Aorta (tissue), 5 donors: ENCODE results near the gene SAP30. TPM values are rescaled to one million over a fixed set of nuclear protein-coding genes. Genes with fewer than 3 reads are reported as not detected.
A peak's percentile ranks its signal among the peaks of the same experiment; 100 is the strongest.

Experiments
- ATAC-seq: fragments of 200-7000 bp; cut with Tn5 transposase; one replicate; pipeline ENCODE4 v1.9.1; 2022; ENCODE audit warnings: moderate library complexity; ENCODE audit not compliant: low FRiP score
- DNase-seq, 2 donors: peaks; one replicate each; pipeline ENCODE4 v3.0.0-alpha.2; 2020
- H3K27ac ChIP-seq, 2 donors: one replicate each; pipeline ENCODE4 v1.5.1; 2013; ENCODE audit warnings: low read length in 2 of 2, mild to moderate bottlenecking in 2 of 2, moderate library complexity in 2 of 2, control low read depth in 1 of 2, inconsistent platforms in 1 of 2, low read depth in 1 of 2
- H3K27me3 ChIP-seq, 2 donors: one replicate each; pipeline ENCODE4 v1.6.1; 2013; ENCODE audit warnings: control low read depth in 1 of 2, low read length in 1 of 2, mild to moderate bottlenecking in 1 of 2, moderate library complexity in 1 of 2; ENCODE audit not compliant: insufficient read depth in 2 of 2, control insufficient read depth in 1 of 2
- H3K36me3 ChIP-seq, 2 donors: one replicate each; pipeline ENCODE4 v1.6.1; 2013; ENCODE audit warnings: control low read depth in 1 of 2, low read length in 1 of 2, mild to moderate bottlenecking in 1 of 2; ENCODE audit not compliant: insufficient read depth in 2 of 2, control insufficient read depth in 1 of 2
- H3K4me1 ChIP-seq, 2 donors: one replicate each; pipeline ENCODE4 v1.6.1; 2013; ENCODE audit warnings: low read length in 2 of 2, control low read depth in 1 of 2, mild to moderate bottlenecking in 1 of 2, moderate library complexity in 1 of 2; ENCODE audit not compliant: insufficient read depth in 2 of 2, control insufficient read depth in 1 of 2
- H3K4me3 ChIP-seq, 2 donors: one replicate each; pipeline ENCODE4 v1.5.1; 2013; ENCODE audit warnings: low read length in 2 of 2, control low read depth in 1 of 2, mild to moderate bottlenecking in 1 of 2
- H3K9me3 ChIP-seq: one replicate; pipeline ENCODE4 v1.6.1; 2013; ENCODE audit warnings: mild to moderate bottlenecking, low read length; ENCODE audit not compliant: control insufficient read depth
- WGBS, 2 donors: extraction: QIAGEN DNeasy Blood & Tissue Kit; methylation state at CpG; one replicate each; pipeline ENCODE4 v1.1.7; 2013; 5-methylcytosine and 5-hydroxymethylcytosine counted together
- intact Hi-C, 2 donors: fragments of 100-400 bp; cut with DNase I; formaldehyde crosslinking; loops; one replicate each; pipeline versions ENCODE4 v1.14.2 to v1.15.0; 2022
- polyA plus RNA-seq, 2 donors: library from polyadenylated mRNA; stranded (reverse); fragments of 200-250 nt; gene quantifications; one replicate each; pipeline ENCODE4 v1.2.3, GENCODE V29; 2013
- total RNA-seq, 2 donors: library from RNA; stranded (reverse); fragmentation: NEBNext Ultra II Directional; extraction: Animal tissue kit (Norgen Biotek cat#: 25700); gene quantifications; one replicate each; pipeline ENCODE4 v1.2.1, GENCODE V29; 2021
- donor health status: healthy with polysubstance abuse.
- donor health status: Bipolar disorder and iron deficiency.
- donor health status: DM: no; HTN: no; CAD: no.
- donor health status: DM: no; HTN: no; CAD: no.
- donor health status: DM: yes; HTN: yes; CAD: no.

Gene SAP30
- total and polyA plus RNA-seq, 4 donors: 19.4 to 34.7 (median 29.6) TPM

- 93 to 95% methylated on average over 4 of the region's 4 CpGs for WGBS, 2 donors
- intact Hi-C loops: loop anchor here in 1 of 2 donors (5.0 kb wide), 1 partner anchor 69 kb away; the partner anchor contains the start of gene HMGB2
- Histone ChIP-seq H3K9me3 (no peaks in the 10 kb centered on the region), H3K4me3 (no peak overlapping the region), H3K27ac (no peak overlapping the region), H3K4me1 (peaks cover 2 to 8% of the 10 kb centered on the region in 2 donors), H3K27me3 (no peaks in the 10 kb centered on the region), H3K36me3 (no peaks in the 10 kb centered on the region)
- ATAC-seq: no peak
- no peak for DNase-seq
Observed at GRCh38 chr4:173401063-173401462, 30.3 kb downstream of the SAP30 start.

- DNase-seq (no peak), ATAC-seq (no peak)
- intact Hi-C loops: loop anchor here in 1 of 2 donors (5.0 kb wide), 1 partner anchor 71 kb away; the partner anchor contains the start of gene HMGB2
- Histone ChIP-seq H3K4me1 (peaks cover 2 to 5% of the 10 kb centered on the region in 2 donors), H3K4me3 (no peak overlapping the region), H3K36me3 (no peaks in the 10 kb centered on the region), H3K27ac (peak overlapping the region; percentile 17 to 74), H3K27me3 (no peaks in the 10 kb centered on the region), H3K9me3 (no peaks in the 10 kb centered on the region)
- WGBS, 2 donors: 45 to 50% methylated on average over 2 of the region's 2 CpGs
Observed at GRCh38 chr4:173403051-173403450, 32.3 kb downstream of the SAP30 start.

- Histone ChIP-seq H3K4me1 (peaks cover 2 to 5% of the 10 kb centered on the region in 2 donors), H3K36me3 (no peaks in the 10 kb centered on the region), H3K9me3 (no peaks in the 10 kb centered on the region), H3K27ac (peak overlapping the region in 1 of 2 donors; percentile 76), H3K4me3 (no peak overlapping the region), H3K27me3 (no peaks in the 10 kb centered on the region)
- 56% methylated on average over 3 of the region's 3 CpGs for WGBS, 2 donors
- intact Hi-C loops: loop anchor here in 1 of 2 donors (5.0 kb wide), 1 partner anchor 72 kb away; the partner anchor contains the start of gene HMGB2
- DNase-seq (no peak), ATAC-seq (no peak)
Observed at GRCh38 chr4:173404296-173404865, 33.6 kb downstream of the SAP30 start.

GRCh38 chr4:173405840-173406606 lies 35.3 kb downstream of the SAP30 start:
- H3K27ac ChIP-seq: no peak overlapping the region
- no peak overlapping the region for H3K4me3 ChIP-seq
- intact Hi-C loops: no loop called here
- no peak for ATAC-seq
- H3K27me3 ChIP-seq: no peaks in the 10 kb centered on the region
- DNase-seq: no peak
- no peaks in the 10 kb centered on the region for H3K9me3 ChIP-seq
- H3K36me3 ChIP-seq: no peaks in the 10 kb centered on the region
- H3K4me1 ChIP-seq: peaks cover 2 to 5% of the 10 kb centered on the region in 2 donors
- 91 to 93% methylated on average over 4 of the region's 4 CpGs for WGBS, 2 donors

- DNase-seq: no peak
Observed at GRCh38 chr4:173410079-173410478, 39.3 kb downstream of the SAP30 start.

GRCh38 chr4:173411106-173411693 lies 40.4 kb downstream of the SAP30 start:
- no peaks in the 10 kb centered on the region for H3K36me3 ChIP-seq
- no peak for ATAC-seq
- no peaks in the 10 kb centered on the region for H3K9me3 ChIP-seq
- no peak overlapping the region for H3K27ac ChIP-seq
- DNase-seq: no peak
- no peak overlapping the region for H3K4me3 ChIP-seq
- no peaks in the 10 kb centered on the region for H3K4me1 ChIP-seq
- no peaks in the 10 kb centered on the region for H3K27me3 ChIP-seq
- intact Hi-C loops: loop anchor here in 1 of 2 donors (5.0 kb wide), 1 partner anchor 34 kb away; no protein-coding TSS in a partner anchor
- 62 to 66% methylated on average over 4 of the region's 4 CpGs for WGBS, 2 donors

More at GRCh38 chr4:173410079-173410478, 39.3 kb downstream of the SAP30 start:
- H3K4me1 ChIP-seq: no peaks in the 10 kb centered on the region
- no peaks in the 10 kb centered on the region for H3K27me3 ChIP-seq
- no peak overlapping the region for H3K27ac ChIP-seq
- WGBS, 2 donors: 43 to 50% methylated on average over 2 of the region's 2 CpGs
- no peaks in the 10 kb centered on the region for H3K9me3 ChIP-seq
- no peak for ATAC-seq
- intact Hi-C loops: loop anchor here in 1 of 2 donors (5.0 kb wide), 1 partner anchor 33 kb away; no protein-coding TSS in a partner anchor
- no peaks in the 10 kb centered on the region for H3K36me3 ChIP-seq
- no peak overlapping the region for H3K4me3 ChIP-seq

GRCh38 chr4:173413036-173413435 lies 42.3 kb downstream of the SAP30 start:
- Histone ChIP-seq H3K36me3 (no peaks in the 10 kb centered on the region), H3K27me3 (no peaks in the 10 kb centered on the region), H3K4me1 (no peaks in the 10 kb centered on the region), H3K27ac (no peak overlapping the region), H3K9me3 (no peaks in the 10 kb centered on the region), H3K4me3 (no peak overlapping the region)
- WGBS, 2 donors: 66 to 81% methylated on average over 1 of the region's 1 CpG
- ATAC-seq: no peak
- DNase-seq: no peak
- intact Hi-C loops: loop anchor here in 1 of 2 donors (5.0 kb wide), 1 partner anchor 36 kb away; no protein-coding TSS in a partner anchor

GRCh38 chr4:173414456-173414855 lies 43.7 kb downstream of the SAP30 start:
- 81 to 87% methylated on average over 3 of the region's 3 CpGs for WGBS, 2 donors
- no peaks in the 10 kb centered on the region for H3K9me3 ChIP-seq
- ATAC-seq (no peak), DNase-seq (no peak)
- H3K27me3 ChIP-seq: no peaks in the 10 kb centered on the region
- H3K4me3 ChIP-seq: no peak overlapping the region
- H3K36me3 ChIP-seq: no peaks in the 10 kb centered on the region
- intact Hi-C loops: loop anchor here in 1 of 2 donors (5.0 kb wide), 1 partner anchor 37 kb away; no protein-coding TSS in a partner anchor
- no peaks in the 10 kb centered on the region for H3K4me1 ChIP-seq
- no peak overlapping the region for H3K27ac ChIP-seq
